ENCODE results near the gene ETV3L.

- TF ChIP-seq POLR2A (IDR thresholded peaks at IDR 0.05) (no peak), CTCF (IDR thresholded peaks at IDR 0.05) (no peak)
These were observed 4.1 kb downstream of the ETV3L start for GRCh38 chr1:157095551-157095950.

All from body of pancreas (tissue), 4 donors.